Mesenteric fat pad (tissue), 1 donor: ENCODE data around the gene BNC2. TPM values are rescaled to one million over a fixed set of nuclear protein-coding genes. Genes with fewer than 3 reads are reported as not detected.
"Not testable (repeated sequence)": the region's sequence is repeated elsewhere in the genome, so short reads cannot be mapped to it uniquely, and the experiment has no call there.

Source experiments
- DNase-seq: peaks from one replicate; pipeline ENCODE4 v3.0.0-alpha.2; 2020; ENCODE audit warnings: low spot score
- long read RNA-seq: library from polyadenylated mRNA; unstranded; transcript quantifications from one replicate; pipeline ENCODE4 v2.0.0, GENCODE V29; 2020
- total RNA-seq: library from RNA; stranded (reverse); fragmentation: NEBNext Ultra II Directional; extraction: Animal tissue kit (Norgen Biotek cat#: 25700); gene quantifications from one replicate; pipeline ENCODE4 v1.2.1, GENCODE V29; 2021
- donor health status: DM: yes; HTN: yes; CAD: no.

The BNC2 gene, protein sequence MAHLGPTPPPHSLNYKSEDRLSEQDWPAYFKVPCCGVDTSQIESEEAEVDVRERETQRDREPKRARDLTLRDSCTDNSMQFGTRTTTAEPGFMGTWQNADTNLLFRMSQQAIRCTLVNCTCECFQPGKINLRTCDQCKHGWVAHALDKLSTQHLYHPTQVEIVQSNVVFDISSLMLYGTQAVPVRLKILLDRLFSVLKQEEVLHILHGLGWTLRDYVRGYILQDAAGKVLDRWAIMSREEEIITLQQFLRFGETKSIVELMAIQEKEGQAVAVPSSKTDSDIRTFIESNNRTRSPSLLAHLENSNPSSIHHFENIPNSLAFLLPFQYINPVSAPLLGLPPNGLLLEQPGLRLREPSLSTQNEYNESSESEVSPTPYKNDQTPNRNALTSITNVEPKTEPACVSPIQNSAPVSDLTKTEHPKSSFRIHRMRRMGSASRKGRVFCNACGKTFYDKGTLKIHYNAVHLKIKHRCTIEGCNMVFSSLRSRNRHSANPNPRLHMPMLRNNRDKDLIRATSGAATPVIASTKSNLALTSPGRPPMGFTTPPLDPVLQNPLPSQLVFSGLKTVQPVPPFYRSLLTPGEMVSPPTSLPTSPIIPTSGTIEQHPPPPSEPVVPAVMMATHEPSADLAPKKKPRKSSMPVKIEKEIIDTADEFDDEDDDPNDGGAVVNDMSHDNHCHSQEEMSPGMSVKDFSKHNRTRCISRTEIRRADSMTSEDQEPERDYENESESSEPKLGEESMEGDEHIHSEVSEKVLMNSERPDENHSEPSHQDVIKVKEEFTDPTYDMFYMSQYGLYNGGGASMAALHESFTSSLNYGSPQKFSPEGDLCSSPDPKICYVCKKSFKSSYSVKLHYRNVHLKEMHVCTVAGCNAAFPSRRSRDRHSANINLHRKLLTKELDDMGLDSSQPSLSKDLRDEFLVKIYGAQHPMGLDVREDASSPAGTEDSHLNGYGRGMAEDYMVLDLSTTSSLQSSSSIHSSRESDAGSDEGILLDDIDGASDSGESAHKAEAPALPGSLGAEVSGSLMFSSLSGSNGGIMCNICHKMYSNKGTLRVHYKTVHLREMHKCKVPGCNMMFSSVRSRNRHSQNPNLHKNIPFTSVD
- total RNA-seq: 27.5 TPM
- long read RNA-seq, partial matches to known transcripts: 4 of 19 reads
- long read RNA-seq, other reads (novel, unspliced or antisense): 15 of 19 reads

DNA sequence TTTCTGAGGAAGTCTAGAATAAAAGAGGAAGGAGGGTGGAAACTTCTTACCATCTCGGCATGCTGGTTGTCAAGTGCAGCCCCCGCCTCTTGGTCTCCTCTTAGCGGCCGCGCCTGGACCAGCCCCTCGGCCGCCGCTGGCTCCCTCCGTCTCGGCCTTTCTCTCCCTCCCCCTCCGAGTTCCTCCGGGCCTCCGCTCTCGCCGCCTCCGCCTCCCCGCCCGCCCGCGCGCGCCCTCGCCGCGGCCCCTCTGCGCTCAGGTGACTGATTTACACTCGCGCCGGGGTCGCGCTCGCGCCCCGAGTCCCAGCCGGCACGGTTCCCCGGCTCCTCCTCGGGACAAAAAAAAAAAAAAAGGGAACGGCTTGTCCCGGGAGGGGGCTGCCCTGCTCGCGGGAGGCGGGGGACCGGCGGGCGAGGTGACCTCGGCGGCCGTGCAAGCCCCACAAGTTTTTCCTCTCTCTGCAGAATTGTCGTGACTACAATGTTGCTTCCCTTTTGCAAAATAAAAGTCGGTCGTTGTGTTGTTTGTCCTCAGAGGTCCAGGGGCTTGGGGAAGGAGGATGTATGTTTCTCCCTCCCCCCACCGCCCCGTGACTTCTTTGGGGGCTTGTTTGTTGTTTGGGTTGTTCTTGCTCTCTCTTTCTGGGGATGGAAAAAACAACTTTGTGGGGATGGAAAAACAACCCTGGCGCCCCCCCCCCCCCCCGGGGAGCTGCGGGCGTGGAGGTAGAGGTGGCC is at the start of gene BNC2:
Gene BNC2, minus strand, starts transcription at position 75 of the 740 bp plus-strand sequence. Its CDS starts 22 bp downstream, at position 53.
- no peak for DNase-seq

GRCh38 chr9:16918920-16919319 is 48.5 kb upstream of the BNC2 start:
- no peak for DNase-seq

DNA sequence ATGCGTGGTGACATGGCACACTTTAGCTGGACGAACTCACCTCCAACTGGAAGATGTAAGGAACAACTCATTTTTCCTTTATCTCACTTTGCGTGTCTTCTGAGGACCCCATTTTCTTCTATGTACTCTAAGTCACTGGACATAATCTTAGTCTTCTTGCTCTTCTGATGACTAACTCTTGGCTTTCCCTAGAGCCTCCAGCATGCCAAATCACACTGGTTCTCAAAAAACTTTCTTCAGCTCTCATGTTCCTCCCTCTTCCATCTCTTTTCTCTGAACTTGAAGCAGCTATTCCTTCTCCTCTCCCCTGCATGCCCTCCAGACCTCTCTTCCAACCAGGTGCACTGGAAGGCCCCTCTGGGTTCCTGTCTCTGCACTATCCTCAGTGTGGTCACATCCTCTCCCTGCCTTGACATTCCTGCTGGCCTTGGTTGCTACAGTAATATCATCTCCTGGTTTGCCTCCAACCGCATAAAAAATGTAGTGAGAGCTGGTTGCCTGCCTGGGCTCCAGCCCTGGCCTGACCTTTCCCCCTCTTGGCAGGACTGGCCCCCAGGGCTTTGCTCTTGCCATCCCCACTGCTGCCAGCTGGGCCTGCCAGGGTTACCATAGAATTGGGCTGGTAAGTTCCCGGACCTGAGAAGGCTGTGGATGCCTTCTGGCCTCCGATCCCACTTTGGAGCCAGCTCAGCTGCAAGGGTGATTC is 44.8 kb upstream of the BNC2 start:
- DNase-seq: no peak

DNA sequence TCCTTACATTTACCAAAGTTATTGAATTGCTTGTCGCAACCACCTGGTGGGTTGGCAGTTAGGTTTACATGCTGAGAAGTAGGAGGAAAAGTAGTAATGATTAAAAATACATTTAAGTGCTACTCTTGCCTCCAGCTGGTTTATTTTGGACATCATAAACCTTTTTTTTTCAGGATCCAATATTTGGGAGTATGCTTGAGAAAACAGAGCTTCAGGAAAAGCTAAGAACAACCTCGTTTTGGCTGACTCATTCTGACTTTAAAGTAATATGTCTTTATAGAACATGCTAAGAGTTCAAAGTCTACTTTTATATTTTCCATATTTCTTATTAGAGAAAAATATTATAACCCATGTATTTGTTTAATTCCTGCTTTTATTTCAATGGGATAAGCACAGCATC is 41.7 kb upstream of the BNC2 start:
- no peak for DNase-seq

DNA sequence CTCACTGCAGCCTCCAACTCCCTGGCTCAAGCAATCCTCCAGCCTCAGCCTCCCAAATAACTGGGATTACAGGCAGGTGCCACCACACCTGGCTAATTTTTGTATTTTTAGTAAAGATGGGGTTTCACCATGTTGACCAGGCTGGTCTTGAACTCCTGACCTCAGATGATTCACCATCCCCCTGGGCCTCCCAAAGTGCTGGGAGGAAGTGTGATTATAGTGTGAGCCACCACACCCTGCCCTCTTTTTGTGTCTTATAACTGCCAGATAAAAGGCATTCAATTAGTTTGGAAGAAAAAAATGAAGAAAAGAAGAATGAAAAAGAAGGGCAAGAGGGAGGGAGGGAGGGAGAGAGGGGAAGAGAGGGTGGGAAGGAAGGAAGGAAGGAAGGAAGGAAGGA is 37.7 kb upstream of the BNC2 start:
- DNase-seq: not testable (repeated sequence)

DNA sequence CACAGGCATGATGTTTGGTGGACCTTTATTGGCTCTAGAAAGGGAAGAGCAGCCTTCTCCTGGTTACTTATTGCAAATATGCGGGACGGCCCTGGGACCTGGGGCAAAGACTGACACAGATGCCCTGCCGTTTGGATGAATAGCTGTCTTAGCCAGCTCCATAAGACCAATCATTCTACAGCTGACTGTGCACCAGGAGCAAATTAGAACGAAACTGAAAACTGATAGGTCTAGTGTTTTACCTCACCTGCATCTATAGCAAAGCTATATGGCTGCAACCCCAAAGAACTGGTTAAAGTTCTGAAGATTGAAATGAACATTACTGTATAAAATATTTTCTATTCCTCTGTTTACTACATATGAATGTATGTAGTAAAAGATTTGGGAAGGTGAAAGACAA is 34.2 kb upstream of the BNC2 start:
- no peak for DNase-seq

DNA sequence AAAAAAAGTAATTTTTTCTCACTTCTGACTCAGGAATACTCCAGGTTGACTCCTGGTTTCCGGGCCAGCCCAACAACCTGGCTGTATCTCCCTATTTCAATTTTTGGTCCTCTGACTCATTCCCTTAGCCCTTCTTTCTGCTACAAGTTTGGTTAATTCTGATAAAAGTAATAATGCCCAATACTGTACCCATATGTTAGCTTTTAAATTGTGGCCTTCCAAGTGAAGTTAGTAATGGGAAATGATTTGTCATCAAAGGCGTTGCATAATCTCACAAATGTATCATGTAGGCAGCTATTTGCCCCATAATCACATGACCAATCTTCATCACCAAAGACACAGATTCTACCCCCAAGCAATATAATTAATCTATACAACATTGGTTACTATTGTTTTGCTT is 31.1 kb upstream of the BNC2 start:
- no peak for DNase-seq

GRCh38 chr9:16899606-16900005 is 29.1 kb upstream of the BNC2 start:
- no peak for DNase-seq

DNA sequence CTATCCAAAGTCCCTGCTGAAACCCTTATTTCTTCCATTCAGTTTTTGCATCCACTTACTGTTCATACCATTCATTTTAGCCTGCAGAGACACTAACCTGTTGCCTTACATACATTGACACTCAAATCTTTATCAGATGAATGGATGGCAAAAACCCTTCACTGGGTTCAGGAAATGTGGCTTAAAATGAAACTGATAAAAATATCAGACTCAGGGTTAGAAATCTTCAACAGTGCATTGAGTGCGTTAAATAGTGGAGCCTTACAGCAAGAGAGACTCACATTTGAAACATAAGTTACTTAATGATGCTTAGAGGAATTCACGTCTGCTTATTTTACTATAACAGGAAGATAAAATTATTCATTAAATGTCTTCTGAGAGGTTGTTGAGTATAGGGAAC is 28.0 kb upstream of the BNC2 start:
- no peak for DNase-seq

DNA sequence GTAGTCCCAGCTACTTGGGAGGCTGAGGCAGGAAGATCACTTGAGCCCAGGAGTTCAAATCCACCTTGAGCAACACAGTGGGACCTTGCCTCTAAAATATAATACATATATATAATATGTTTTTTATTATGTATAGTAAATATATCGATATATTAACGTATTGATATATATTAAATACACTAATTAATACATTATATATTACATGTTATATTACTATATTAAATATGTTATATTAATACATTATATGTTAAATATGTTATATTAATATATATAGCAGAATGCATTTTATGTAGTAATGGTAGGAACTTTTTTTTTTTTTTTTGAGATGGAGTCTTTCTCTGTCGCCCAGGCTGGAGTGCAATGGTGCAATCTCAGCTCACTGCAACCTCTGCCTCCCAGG is 18.1 kb upstream of the BNC2 start:
- no peak for DNase-seq

DNA sequence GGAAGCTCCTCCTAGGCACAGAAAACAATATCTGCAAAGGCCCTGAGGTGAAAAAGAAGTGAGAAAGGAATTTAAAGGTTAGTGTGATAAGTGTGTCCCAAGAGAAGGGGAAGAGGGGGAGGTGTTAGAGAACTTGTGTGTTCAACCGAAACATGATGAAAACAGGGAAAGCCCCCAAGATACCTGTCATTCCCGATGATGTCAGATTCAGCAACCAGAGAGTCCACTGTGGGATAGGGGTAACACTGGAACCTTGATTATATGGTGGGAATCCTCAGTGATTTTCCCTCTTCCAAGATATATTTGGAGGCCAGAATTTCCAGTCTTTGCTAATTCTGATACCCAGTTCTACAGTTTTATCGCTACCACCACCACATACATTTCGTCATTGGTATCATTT is 15.5 kb upstream of the BNC2 start:
- no peak for DNase-seq

- no peak for DNase-seq
Observed at GRCh38 chr9:16884952-16885513, 14.6 kb upstream of the BNC2 start.

GRCh38 chr9:16884373-16884772 is 13.9 kb upstream of the BNC2 start:
- no peak for DNase-seq

GRCh38 chr9:16883586-16883985 is 13.1 kb upstream of the BNC2 start:
- no peak for DNase-seq

DNA sequence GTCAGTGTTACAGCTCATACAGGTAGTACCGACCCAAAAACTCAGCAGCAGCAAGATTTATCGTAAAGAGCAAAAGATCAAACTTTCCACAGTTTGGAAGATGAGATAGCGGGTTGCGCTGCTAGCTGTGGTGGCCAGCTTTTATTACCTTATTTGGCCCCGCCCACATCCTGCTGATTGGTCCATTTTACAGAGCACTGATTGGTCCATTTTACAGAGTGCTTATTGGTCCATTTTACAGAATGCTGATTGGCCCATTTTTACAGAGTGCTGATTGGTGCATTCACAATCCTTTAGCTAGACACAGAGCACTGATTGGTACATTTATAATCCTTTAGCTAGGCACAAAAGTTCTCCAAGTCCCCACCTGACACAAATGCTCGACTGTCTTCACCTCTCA is 12.0 kb upstream of the BNC2 start:
- not testable (repeated sequence) for DNase-seq

DNA sequence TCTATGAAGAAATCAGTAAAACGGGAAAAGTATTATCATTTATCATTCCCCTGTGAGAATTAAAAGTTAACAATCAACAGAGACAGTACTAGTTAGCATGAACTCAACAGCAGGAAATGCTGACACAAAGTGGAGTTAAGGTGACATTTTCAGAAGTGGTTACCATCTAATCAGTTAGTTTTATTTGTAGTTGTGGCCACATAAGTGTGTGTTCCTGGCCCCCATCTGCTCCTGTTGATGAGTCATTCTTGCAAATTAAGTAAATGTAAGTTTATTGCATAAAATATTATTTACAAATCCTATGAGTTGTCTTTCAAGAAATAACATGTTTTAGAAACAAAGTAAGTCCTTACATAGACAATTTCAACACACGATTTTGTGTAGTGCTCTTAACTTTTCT is 8.9 kb upstream of the BNC2 start:
- DNase-seq: no peak

- no peak for DNase-seq
Observed at GRCh38 chr9:16877256-16877655, 6.8 kb upstream of the BNC2 start.

- DNase-seq: no peak
Observed at GRCh38 chr9:16873126-16873802, 2.8 kb upstream of the BNC2 start.

DNA sequence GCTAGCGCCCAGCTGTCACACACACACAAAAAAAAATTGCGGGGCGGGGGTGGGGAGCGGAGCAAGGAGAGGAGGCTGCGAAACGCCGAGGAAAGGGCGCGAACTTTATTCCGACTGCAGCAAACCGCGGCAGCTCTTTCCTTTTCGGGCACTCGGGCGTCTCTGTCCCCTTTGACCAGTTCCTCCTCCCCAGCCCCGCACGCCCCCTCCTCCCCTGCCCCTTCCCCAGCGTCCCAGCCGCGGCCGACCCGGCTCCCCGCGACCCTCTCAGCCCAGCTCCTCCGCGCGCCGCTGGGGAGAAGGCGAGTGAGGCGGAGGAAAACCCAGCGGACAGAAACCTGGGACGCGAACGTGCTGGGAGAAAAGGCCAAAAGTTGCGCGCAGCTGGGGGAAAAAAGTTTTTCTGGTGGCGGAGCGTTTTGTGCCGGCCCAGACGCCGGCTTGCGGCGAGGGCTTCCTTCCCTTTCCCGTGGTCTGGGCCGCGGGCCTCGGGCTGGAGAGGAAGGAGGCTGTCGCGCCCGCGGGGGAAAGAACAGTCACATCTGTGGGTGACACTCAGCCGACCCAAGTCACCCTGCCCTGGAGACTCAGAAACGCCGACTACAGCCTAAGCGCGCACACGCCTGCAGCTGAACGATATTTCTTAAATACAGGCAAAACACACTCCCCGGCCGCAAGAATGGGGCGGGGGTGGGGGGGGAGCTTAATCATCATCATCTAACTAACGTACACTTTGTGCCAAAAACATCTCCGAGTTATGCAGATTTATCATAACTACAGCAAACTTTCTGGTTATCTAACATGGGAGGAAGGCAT is 1.1 kb upstream of the BNC2 start:
- no peak for DNase-seq
